ENCODE results near the gene SEL1L3.

The SEL1L3 gene

GRCh38 chr4:25727711-25728493 is 134.9 kb downstream of the SEL1L3 start:
- DNase-seq, result no peak

- no peak for DNase-seq
Measured at GRCh38 chr4:25725870-25726269, 136.9 kb downstream of the SEL1L3 start.

- no peak for DNase-seq
Measured at GRCh38 chr4:25723409-25723808, 139.4 kb downstream of the SEL1L3 start.

GRCh38 chr4:25722964-25723363 is 139.8 kb downstream of the SEL1L3 start:
- DNase-seq, result no peak

GRCh38 chr4:25713812-25714211 is 149.0 kb downstream of the SEL1L3 start:
- no peak for DNase-seq

- DNase-seq, result no peak
Measured at GRCh38 chr4:25712611-25713010, 150.2 kb downstream of the SEL1L3 start.

GRCh38 chr4:25710637-25711036 is 152.2 kb downstream of the SEL1L3 start:
- DNase-seq, result no peak

- no peak for DNase-seq
Measured at GRCh38 chr4:25704516-25704915, 158.3 kb downstream of the SEL1L3 start.

- DNase-seq, result no peak
Measured at GRCh38 chr4:25703731-25704388, 158.9 kb downstream of the SEL1L3 start.

GRCh38 chr4:25702848-25703247 is 159.9 kb downstream of the SEL1L3 start:
- no peak for DNase-seq

- no peak for DNase-seq
Measured at GRCh38 chr4:25700661-25701060, 162.1 kb downstream of the SEL1L3 start.

GRCh38 chr4:25697516-25697915 is 165.3 kb downstream of the SEL1L3 start:
- no peak for DNase-seq
